Large intestine (tissue), 3 donors: ENCODE measurements around the gene LRRC42. TPM values are rescaled to one million over a fixed set of nuclear protein-coding genes. Genes with fewer than 3 reads are reported as not detected.
"Not testable (repeated sequence)": the region's sequence is repeated elsewhere in the genome, so short reads cannot be mapped to it uniquely, and the experiment has no call there.

Source experiments
- DNase-seq, 2 donors: peaks; one replicate each; pipeline versions ENCODE4 v3.0.0 to v3.0.0-alpha.2; 2013
- H3K27ac ChIP-seq: one replicate; pipeline ENCODE4 v1.5.1; 2013; ENCODE audit warnings: low read length
- H3K27me3 ChIP-seq: 2 replicates; pipeline ENCODE4 v1.6.1; 2013; ENCODE audit warnings: low read length; ENCODE audit not compliant: control insufficient read depth, insufficient read depth
- H3K36me3 ChIP-seq: 2 replicates; pipeline ENCODE4 v1.6.1; 2013; ENCODE audit warnings: low read length; ENCODE audit not compliant: control insufficient read depth, insufficient read depth
- H3K4me1 ChIP-seq: one replicate; pipeline ENCODE4 v1.6.1; 2013; ENCODE audit warnings: low read length; ENCODE audit not compliant: control insufficient read depth, insufficient read depth
- H3K4me3 ChIP-seq: one replicate; pipeline ENCODE4 v1.5.1; 2013; ENCODE audit warnings: low read length
- H3K9me3 ChIP-seq: one replicate; pipeline ENCODE4 v1.6.1; 2013; ENCODE audit warnings: mild to moderate bottlenecking, low read depth, low read length, moderate library complexity; ENCODE audit not compliant: control insufficient read depth
- WGBS: methylation state at CpG from one replicate; pipeline ENCODE4 v1.1.5; 2013; ENCODE audit warnings: low lambda C conversion rate; ENCODE audit not compliant: insufficient coverage; 5-methylcytosine and 5-hydroxymethylcytosine counted together
- polyA plus RNA-seq: library from polyadenylated mRNA; unstranded; fragments of 120-200 nt; gene quantifications from one replicate; pipeline ENCODE4 v1.2.1, GENCODE V29; 2013

Gene LRRC42
- polyA plus RNA-seq, 1 donor: 33.5 TPM

DNA sequence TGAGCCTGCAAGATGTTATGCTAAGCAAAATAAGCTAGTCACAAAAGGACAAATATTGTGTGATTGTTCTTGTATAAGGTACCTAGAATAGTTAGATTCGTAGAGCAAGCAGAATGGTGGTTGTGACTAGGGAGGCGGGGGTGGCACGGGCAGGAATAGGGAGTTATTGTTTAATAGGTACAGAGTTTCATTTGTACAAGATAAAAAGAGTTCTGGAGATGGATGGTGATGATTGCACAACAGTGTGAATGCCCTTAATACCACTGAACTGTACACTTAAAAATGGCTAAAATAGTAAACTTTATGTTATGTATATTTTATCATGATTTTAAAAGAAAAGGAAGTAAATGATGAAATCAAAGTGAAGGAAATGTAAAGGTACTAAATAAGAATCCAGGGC, 20.6 kb downstream of the LRRC42 start:
- DNase-seq: no peak
- WGBS: 40% methylated on average over 1 of the region's 3 CpGs
- Histone ChIP-seq H3K27ac (no peak overlapping the region), H3K4me1 (peaks cover 12% of the 10 kb centered on the region), H3K36me3 (peaks cover 51% of the 10 kb centered on the region), H3K9me3 (no peaks in the 10 kb centered on the region), H3K4me3 (no peak overlapping the region), H3K27me3 (no peaks in the 10 kb centered on the region)

DNA sequence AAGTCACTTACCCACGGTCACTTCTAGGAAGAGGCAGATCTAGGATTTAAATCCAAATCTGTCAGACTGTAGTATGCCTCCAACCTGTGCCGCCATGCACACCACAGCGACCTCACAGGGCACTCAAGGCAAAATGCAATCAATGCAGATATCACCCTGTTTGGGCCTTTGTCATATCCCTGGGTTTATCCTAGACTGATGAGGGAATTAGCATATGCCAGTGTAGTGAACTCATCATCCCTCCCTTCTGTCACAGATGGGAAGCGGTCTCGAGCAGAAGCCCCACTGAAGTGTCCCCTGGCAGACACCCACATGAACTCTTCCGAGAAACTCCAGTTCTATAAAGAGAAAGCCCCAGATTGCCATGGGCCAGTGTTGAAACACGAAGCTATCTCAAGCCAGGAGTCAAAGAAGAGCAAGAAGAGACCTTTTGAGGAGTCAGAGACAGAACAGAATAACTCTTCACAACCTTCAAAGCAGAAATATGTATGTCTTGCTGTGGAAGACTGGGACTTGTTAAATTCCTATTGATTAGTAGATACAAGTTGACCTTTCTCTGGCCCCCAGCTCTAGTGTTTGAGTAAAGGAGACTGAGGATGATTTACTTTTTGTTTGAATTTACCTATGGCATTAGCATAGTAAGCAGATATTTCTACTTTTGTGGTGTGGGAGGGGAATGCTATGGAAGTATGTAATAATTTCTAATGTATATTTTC, 21.4 kb downstream of the LRRC42 start:
- H3K27ac ChIP-seq: no peak overlapping the region
- WGBS: no CpG with 5 or more reads among the region's 7 CpGs
- H3K36me3 ChIP-seq: peaks cover 45% of the 10 kb centered on the region
- H3K27me3 ChIP-seq: no peaks in the 10 kb centered on the region
- H3K4me1 ChIP-seq: peaks cover 12% of the 10 kb centered on the region
- no peak for DNase-seq
- no peak overlapping the region for H3K4me3 ChIP-seq
- H3K9me3 ChIP-seq: no peaks in the 10 kb centered on the region

DNA sequence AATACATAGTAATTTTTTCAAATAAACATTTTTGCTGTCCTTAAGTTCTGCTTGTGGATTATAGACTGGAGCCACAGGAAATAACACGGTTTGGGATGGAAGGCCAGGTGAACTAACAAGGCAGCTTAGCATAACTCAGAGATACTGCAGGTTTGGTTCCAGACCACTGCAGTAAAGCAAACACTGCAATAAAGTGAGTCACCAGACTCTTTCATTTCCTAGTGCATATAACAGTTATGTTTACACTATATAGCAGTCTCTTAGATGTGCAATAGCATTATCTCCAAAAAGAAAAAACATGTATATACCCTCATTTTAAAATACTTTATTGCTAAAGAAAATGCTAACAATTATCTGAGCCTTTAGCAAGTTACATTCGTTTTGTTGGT, 22.0 kb downstream of the LRRC42 start:
- Histone ChIP-seq H3K36me3 (peaks cover 40% of the 10 kb centered on the region), H3K9me3 (no peaks in the 10 kb centered on the region), H3K4me1 (peaks cover 10% of the 10 kb centered on the region), H3K27ac (no peak overlapping the region), H3K4me3 (no peak overlapping the region), H3K27me3 (no peaks in the 10 kb centered on the region)
- WGBS: no CpG with 5 or more reads among the region's 2 CpGs
- DNase-seq: peak in 1 of 2 donors; percentile 44

DNA sequence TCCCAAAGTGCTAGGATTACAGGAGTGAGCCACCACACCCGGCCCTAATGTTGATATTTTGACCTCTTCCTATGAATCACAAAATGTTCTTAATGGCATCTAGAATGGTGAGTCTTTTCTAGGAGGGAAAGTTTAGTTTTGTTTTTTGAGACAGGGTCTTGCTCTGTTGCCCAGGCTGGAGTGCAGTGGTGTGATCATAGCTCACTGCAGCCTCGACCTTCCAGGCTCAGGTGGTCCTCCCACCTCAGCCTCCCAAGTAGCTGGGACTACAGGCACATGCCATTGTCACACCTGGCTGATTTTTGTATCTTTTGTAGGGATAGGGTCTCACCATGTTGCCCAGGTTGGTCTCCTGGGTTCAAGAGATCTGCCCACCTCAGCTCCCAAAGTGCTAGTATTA, 23.2 kb downstream of the LRRC42 start:
- no CpG with 5 or more reads among the region's 2 CpGs for WGBS
- not testable (repeated sequence) for H3K27ac ChIP-seq, H3K4me1 ChIP-seq, DNase-seq, H3K9me3 ChIP-seq, H3K4me3 ChIP-seq, H3K27me3 ChIP-seq
- H3K36me3 ChIP-seq: peaks cover 32% of the 10 kb centered on the region

DNA sequence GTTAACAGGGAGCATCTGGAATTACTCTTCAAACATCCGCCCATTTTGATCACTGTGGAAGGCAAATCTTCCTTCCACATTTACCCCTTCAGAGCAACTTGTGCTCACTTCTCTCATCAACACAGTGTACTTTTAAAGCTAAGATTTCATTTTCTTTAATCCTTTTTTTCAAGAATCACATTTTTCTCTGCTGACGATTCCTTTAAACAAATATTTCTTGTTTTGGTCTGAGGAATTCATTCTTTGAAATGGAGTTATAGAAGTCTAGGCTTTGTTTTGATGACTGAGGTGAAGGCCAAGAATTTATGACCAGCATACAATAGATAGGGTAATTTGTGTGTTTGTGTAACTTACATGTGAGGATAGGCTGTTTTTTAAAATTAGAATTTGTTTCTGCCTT, 25.6 kb downstream of the LRRC42 start:
- H3K9me3 ChIP-seq: no peaks in the 10 kb centered on the region
- no peaks in the 10 kb centered on the region for H3K4me1 ChIP-seq
- DNase-seq: no peak
- H3K27me3 ChIP-seq: no peaks in the 10 kb centered on the region
- WGBS: 72% methylated on average over 2 of the region's 2 CpGs
- peaks cover 22% of the 10 kb centered on the region for H3K36me3 ChIP-seq
- H3K27ac ChIP-seq: no peak overlapping the region
- no peak overlapping the region for H3K4me3 ChIP-seq

DNA sequence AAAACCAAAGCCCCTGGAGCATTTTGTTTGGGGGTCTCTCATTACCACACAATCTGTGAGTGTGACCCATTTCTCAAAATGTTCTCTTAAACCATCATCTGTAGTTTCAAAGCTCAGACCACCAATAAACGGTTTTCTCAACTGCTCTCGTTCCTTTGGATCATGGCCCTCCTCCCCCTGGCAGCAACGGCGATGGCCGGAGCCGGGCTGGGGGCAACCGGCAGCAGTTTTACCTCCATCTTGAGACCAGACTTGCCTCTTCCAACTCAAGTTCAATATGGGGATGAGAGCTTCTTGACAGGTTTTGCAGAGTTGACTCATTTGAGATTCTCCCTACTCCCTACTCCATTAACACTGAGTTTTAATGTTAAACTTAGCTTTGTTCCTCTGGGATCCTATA, 29.7 kb downstream of the LRRC42 start:
- WGBS: no CpG with 5 or more reads among the region's 7 CpGs
- Histone ChIP-seq H3K4me1 (no peaks in the 10 kb centered on the region), H3K4me3 (no peak overlapping the region), H3K27ac (no peak overlapping the region), H3K9me3 (no peaks in the 10 kb centered on the region), H3K27me3 (no peaks in the 10 kb centered on the region), H3K36me3 (peaks cover 5% of the 10 kb centered on the region)
- DNase-seq: no peak

DNA sequence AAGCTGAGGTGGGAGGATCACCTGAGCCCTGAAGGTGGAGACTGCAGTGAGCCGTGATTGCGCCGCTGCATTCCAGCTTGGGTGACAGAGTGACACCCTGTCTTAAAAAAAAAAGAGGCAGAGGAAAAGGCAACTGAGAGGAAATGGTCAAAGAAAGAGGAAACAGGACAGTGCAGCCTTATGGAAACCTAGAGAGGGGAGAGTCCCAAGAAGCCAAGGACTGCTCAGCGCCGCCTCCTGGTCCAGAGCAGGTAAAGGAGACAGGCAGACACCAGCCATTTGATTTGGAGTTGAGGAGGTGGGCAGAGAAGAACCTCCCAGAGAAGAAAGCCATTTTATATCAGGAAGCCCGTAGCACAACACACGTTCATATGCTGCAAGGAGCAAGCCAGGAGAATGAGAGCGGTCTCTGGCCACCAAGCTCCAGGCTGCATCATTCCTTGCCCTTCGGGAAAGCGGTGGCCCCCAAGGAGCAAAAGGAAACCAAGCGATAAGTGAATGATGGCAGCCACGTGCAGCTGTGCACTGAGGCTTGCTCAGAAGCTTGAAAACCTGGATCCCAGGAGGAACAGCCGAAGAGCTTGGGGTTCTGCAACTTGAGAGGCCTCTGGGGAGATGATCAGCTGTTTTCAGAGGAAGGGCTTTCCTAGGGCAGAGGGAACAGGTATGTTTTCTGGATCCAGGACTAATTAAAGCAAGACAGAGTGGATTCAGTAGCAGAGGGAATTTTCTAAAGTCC, 33.7 kb downstream of the LRRC42 start:
- Histone ChIP-seq H3K4me1 (peaks cover 9% of the 10 kb centered on the region), H3K36me3 (no peaks in the 10 kb centered on the region)
- WGBS: 90% methylated on average over 2 of the region's 13 CpGs

DNA sequence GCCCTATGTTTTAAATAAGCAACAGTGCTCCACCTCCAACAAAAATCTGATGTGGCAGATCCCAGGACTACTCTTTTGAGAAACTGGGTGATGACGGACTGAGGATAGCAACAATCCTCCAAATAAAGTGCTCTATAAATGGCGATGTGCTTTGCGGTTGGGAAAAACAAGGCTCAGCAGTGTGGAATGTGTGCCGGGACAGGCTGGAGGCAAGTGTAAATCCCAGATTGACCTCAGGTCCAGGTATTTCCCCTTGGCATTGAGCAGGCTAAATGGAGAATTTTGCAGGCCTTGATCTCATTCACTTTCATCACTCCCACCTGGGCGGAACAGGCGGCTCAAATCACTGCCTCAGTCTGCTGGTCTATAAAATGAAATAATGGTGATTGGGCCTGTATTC, 35.1 kb downstream of the LRRC42 start:
- WGBS: no CpG with 5 or more reads among the region's 6 CpGs
- H3K4me1 ChIP-seq: peaks cover 9% of the 10 kb centered on the region
- no peaks in the 10 kb centered on the region for H3K9me3 ChIP-seq
- H3K27me3 ChIP-seq: no peaks in the 10 kb centered on the region
- H3K4me3 ChIP-seq: no peak overlapping the region
- DNase-seq: no peak
- no peaks in the 10 kb centered on the region for H3K36me3 ChIP-seq
- H3K27ac ChIP-seq: no peak overlapping the region

More for the DNA sequence above, 33.7 kb downstream of the LRRC42 start:
- Histone ChIP-seq H3K27ac (no peak overlapping the region), H3K4me3 (no peak overlapping the region), H3K9me3 (no peaks in the 10 kb centered on the region), H3K27me3 (no peaks in the 10 kb centered on the region)
- no peak for DNase-seq

DNA sequence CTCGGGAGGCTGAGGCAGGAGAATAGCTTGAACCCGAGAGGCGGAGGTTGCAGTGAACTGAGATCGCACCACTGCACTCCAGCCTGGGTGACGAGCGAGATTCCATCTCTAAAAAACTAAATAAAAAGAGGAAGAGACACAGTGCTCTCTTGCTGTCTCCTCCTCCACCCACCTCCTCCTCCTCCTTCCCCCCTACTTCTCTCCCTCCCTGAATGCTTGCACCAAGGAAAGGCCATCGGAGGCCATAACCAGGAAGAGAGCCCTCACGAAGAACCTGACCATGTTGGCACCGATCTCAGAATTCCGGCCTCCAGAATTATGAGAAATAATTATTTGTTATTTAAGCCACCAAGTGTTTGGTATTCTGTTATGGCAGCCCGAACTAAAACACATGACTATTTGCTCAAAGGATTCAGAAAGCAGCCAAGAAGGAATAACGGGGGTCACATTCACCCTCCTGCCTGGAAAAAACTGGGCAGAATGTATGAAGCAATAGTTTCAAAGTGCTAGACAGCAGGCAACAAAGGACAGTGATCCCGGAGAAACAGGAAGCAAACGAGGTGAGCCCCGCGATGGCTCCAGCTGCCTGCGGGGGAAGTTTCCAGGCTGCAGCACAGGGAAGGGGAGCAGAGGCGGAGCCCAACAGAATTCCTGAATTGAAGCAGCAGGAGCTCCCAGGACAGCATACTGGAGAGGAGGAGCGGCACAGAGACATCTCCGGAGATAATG, 36.0 kb downstream of the LRRC42 start:
- H3K4me3 ChIP-seq: peak overlapping the region; percentile 34
- 0% methylated on average over 1 of the region's 20 CpGs for WGBS
- peaks cover 9% of the 10 kb centered on the region for H3K4me1 ChIP-seq
- H3K27me3 ChIP-seq: no peaks in the 10 kb centered on the region
- H3K9me3 ChIP-seq: no peaks in the 10 kb centered on the region
- DNase-seq: peak; percentile 60 to 82
- H3K36me3 ChIP-seq: no peaks in the 10 kb centered on the region
- peak overlapping the region; percentile 44 for H3K27ac ChIP-seq

DNA sequence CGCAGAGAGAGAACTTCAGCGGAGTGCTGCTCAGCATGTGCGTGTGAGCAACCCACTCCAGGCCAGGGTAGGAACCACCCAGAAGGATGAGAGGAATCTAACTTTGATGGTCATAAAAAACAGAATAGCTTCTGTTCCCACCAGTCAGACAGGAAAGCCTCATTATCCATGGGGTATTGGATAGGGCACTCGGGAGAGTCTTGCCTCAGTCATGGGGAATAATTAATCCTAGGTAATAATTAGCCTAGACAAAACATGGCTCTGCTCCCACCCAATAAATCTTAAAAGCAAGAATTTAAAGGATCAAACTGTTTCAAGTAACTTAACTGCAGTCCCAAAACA, 36.6 kb downstream of the LRRC42 start:
- Histone ChIP-seq H3K27ac (peak overlapping the region; percentile 44), H3K9me3 (no peaks in the 10 kb centered on the region), H3K36me3 (no peaks in the 10 kb centered on the region), H3K4me1 (peaks cover 9% of the 10 kb centered on the region), H3K27me3 (no peaks in the 10 kb centered on the region), H3K4me3 (peak overlapping the region; percentile 34)
- whole genome bisulfite sequencing: no CpG with 5 or more reads among the region's 4 CpGs
- peak in 1 of 2 donors; percentile 11 for DNase-seq
